Measurements from ENCODE around the gene DTYMK. TPM values are rescaled to one million over a fixed set of nuclear protein-coding genes. Genes with fewer than 3 reads are reported as not detected.

Gene DTYMK
- total and polyA plus RNA-seq, 10 donors = 14.0 to 38.9 (median 19.4) TPM

DNA sequence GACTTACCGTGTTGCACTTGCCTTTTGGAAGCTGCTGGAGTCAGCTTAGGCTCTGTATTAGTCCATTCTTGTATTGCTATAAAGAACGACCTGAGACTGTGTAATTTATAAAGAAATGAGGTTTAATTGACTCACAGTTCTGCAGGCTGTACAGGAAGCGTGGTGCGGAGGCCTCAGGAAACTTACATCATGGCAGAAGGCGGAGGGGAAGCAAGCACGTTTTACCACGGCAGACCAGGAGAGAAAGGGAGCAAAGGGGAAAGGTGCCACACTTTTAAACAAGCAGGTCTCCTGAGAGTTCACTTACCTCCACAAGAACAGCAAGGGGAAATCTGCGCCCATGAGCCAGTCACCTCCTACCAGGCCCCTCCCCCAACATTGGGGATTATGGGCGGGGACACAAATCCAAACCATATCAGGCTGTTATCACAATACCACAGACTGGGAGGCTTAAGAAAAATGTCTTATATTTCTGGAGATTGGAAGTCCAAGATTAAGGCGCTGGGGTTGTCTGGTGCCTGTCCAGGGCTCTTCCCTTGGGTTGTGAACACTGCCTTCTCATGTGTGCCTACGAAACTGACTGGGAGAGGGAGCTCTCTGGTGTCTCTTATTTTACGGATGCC lies 44.2 kb upstream of the DTYMK start:
- no peak for DNase-seq
- H3K4me1 ChIP-seq = peaks cover 4 to 47% (median 31%) of the 10 kb centered on the region in 6 donors
- no peaks in the 10 kb centered on the region for H3K9me3 ChIP-seq
- H3K27me3 ChIP-seq (replicated peaks in 1 of 7) = no peaks in the 10 kb centered on the region
- WGBS, 5 donors = 52 to 68% (median 62%) methylated on average over 12 of the region's 12 CpGs
- TF ChIP-seq POLR2AphosphoS5 (IDR thresholded peaks at IDR 0.05) (no peak), POLR2A (IDR thresholded peaks at IDR 0.05) (no peak), CTCF (IDR thresholded peaks at IDR 0.05 in 8 of 11, conservative IDR thresholded peaks at IDR 0.05 in 3 of 11) (no peak)
- peaks cover 0 to 11% (median 3%) of the 10 kb centered on the region in 6 donors for H3K36me3 ChIP-seq
- H3K4me3 ChIP-seq = no peak overlapping the region
- peak overlapping the region in 6 of 8 donors; percentile 19 to 62 (median 32) for H3K27ac ChIP-seq
- intact Hi-C loops (cut with DNase I; ENCODE audit: low total_unique reads) = loop anchor here (10.0 kb wide), 1 partner anchor 144 kb away; no protein-coding TSS in a partner anchor

GRCh38 chr2:241729868-241730267 lies 43.3 kb upstream of the DTYMK start:
- no peak for DNase-seq
- TF ChIP-seq POLR2A (IDR thresholded peaks at IDR 0.05) (no peak), CTCF (IDR thresholded peaks at IDR 0.05 in 8 of 11, conservative IDR thresholded peaks at IDR 0.05 in 3 of 11) (no peak), POLR2AphosphoS5 (IDR thresholded peaks at IDR 0.05) (no peak)
- Histone ChIP-seq H3K36me3 (peaks cover 0 to 21% (median 9%) of the 10 kb centered on the region in 6 donors), H3K27ac (peak overlapping the region in 2 of 8 donors; percentile 19 to 62), H3K4me3 (no peak overlapping the region), H3K4me1 (peaks cover 0 to 40% (median 25%) of the 10 kb centered on the region in 6 donors), H3K9me3 (no peaks in the 10 kb centered on the region), H3K27me3 (replicated peaks in 1 of 7) (no peaks in the 10 kb centered on the region)
- 69 to 81% (median 74%) methylated on average over 6 of the region's 6 CpGs for WGBS, 5 donors
- intact Hi-C loops (cut with DNase I; ENCODE audit: low total_unique reads) = loop anchor here (10.0 kb wide), 1 partner anchor 145 kb away; no protein-coding TSS in a partner anchor

GRCh38 chr2:241728627-241729026 lies 42.0 kb upstream of the DTYMK start:
- H3K27me3 ChIP-seq (replicated peaks in 1 of 7) = no peaks in the 10 kb centered on the region
- H3K36me3 ChIP-seq = peaks cover 0 to 33% (median 15%) of the 10 kb centered on the region in 6 donors
- no peak overlapping the region for H3K27ac ChIP-seq
- intact Hi-C loops (cut with DNase I; ENCODE audit: low total_unique reads) = no loop called here
- TF ChIP-seq CTCF (IDR thresholded peaks at IDR 0.05 in 8 of 11, conservative IDR thresholded peaks at IDR 0.05 in 3 of 11) (no peak), POLR2A (IDR thresholded peaks at IDR 0.05) (no peak), POLR2AphosphoS5 (IDR thresholded peaks at IDR 0.05) (peak in 1 of 3 donors; percentile 40)
- H3K9me3 ChIP-seq = peaks cover 0 to 1% (median 0%) of the 10 kb centered on the region in 8 donors
- H3K4me1 ChIP-seq = peaks cover 0 to 34% (median 19%) of the 10 kb centered on the region in 6 donors
- DNase-seq = peak; percentile 71
- WGBS, 5 donors = 81 to 96% (median 89%) methylated on average over 12 to 19 of the region's 19 CpGs
- no peak overlapping the region for H3K4me3 ChIP-seq

DNA sequence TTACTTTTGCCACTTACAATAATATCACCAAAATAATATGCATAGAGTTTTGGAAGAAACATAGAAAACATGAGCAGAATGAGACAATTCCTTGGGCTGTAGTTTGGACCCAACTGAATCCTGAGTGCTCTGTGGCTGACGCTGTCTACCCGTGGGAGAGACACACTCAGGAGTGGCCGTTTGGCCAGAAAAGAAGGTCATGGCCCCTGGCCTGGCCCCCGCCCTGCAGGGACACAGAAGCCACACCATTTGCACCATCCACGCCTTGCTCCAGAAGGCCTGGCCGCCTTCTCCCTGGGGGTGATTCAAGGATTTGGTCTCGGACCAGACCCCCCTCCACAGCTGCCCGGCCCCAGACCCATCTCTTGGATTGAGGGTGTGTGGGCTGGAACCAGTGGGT lies 41.4 kb upstream of the DTYMK start:
- peaks cover 0 to 39% (median 21%) of the 10 kb centered on the region in 6 donors for H3K36me3 ChIP-seq
- peaks cover 0 to 28% (median 13%) of the 10 kb centered on the region in 6 donors for H3K4me1 ChIP-seq
- 80 to 87% (median 86%) methylated on average over 8 of the region's 8 CpGs for WGBS, 5 donors
- H3K27ac ChIP-seq = no peak overlapping the region
- DNase-seq = no peak
- peaks cover 0 to 8% (median 2%) of the 10 kb centered on the region in 8 donors for H3K9me3 ChIP-seq
- no peaks in the 10 kb centered on the region for H3K27me3 ChIP-seq (replicated peaks in 1 of 7)
- no peak overlapping the region for H3K4me3 ChIP-seq
- TF ChIP-seq POLR2AphosphoS5 (IDR thresholded peaks at IDR 0.05) = no peak
- TF ChIP-seq CTCF (IDR thresholded peaks at IDR 0.05 in 8 of 11, conservative IDR thresholded peaks at IDR 0.05 in 3 of 11) = no peak
- TF ChIP-seq POLR2A (IDR thresholded peaks at IDR 0.05) = no peak
- intact Hi-C loops (cut with DNase I; ENCODE audit: low total_unique reads) = no loop called here

Data from spleen (tissue), 11 donors.